PFSK-1 (cell line): ENCODE results near the gene AVPI1.

Source experiments
- TAF1 ChIP-seq: IDR thresholded peaks from 2 replicates; pipeline ENCODE4 v1.6.1; 2012; ENCODE audit warnings: low read length, control low read depth, borderline replicate concordance; ENCODE audit not compliant: insufficient read depth
- TF ChIP-seq, protein P1 (sequence below), 2 experiments: IDR thresholded peaks; 2 replicates each; pipeline versions ENCODE4 v1.6.1 to v1.8.0; 2011 to 2012; ENCODE audit warnings: low read depth in 2 of 2, low read length in 2 of 2, control low read depth in 1 of 2, inconsistent platforms in 1 of 2, mild to moderate bottlenecking in 1 of 2, moderate library complexity in 1 of 2; ENCODE audit not compliant: insufficient read depth in 1 of 2

- TF ChIP-seq, protein P1, sequence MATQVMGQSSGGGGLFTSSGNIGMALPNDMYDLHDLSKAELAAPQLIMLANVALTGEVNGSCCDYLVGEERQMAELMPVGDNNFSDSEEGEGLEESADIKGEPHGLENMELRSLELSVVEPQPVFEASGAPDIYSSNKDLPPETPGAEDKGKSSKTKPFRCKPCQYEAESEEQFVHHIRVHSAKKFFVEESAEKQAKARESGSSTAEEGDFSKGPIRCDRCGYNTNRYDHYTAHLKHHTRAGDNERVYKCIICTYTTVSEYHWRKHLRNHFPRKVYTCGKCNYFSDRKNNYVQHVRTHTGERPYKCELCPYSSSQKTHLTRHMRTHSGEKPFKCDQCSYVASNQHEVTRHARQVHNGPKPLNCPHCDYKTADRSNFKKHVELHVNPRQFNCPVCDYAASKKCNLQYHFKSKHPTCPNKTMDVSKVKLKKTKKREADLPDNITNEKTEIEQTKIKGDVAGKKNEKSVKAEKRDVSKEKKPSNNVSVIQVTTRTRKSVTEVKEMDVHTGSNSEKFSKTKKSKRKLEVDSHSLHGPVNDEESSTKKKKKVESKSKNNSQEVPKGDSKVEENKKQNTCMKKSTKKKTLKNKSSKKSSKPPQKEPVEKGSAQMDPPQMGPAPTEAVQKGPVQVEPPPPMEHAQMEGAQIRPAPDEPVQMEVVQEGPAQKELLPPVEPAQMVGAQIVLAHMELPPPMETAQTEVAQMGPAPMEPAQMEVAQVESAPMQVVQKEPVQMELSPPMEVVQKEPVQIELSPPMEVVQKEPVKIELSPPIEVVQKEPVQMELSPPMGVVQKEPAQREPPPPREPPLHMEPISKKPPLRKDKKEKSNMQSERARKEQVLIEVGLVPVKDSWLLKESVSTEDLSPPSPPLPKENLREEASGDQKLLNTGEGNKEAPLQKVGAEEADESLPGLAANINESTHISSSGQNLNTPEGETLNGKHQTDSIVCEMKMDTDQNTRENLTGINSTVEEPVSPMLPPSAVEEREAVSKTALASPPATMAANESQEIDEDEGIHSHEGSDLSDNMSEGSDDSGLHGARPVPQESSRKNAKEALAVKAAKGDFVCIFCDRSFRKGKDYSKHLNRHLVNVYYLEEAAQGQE (IDR thresholded peaks at IDR 0.05; ENCODE audit: insufficient read depth in 1 of 2, low read depth in 2 of 2, low read length in 2 of 2), result no peak
- no peak for TF ChIP-seq TAF1
Measured at GRCh38 chr10:97631098-97631497, 55.9 kb downstream of the AVPI1 start.
